Vagina (tissue), 2 donors: ENCODE measurements around the gene RUFY4. TPM values are rescaled to one million over a fixed set of nuclear protein-coding genes. Genes with fewer than 3 reads are reported as not detected.
"Not testable (repeated sequence)": the region's sequence is repeated elsewhere in the genome, so short reads cannot be mapped to it uniquely, and the experiment has no call there.

Experiments
- DNase-seq, 2 donors: peaks; one replicate each; pipeline ENCODE4 v3.0.0-alpha.2; 2017; ENCODE audit errors: extremely low spot score in 2 of 2
- H3K27ac ChIP-seq: fragments of 200-600 bp; sonication (generic); one replicate; pipeline ENCODE4 v1.5.1; 2019
- H3K27me3 ChIP-seq: fragments of 200-600 bp; sonication (generic); one replicate; pipeline ENCODE4 v1.5.1; 2019
- H3K36me3 ChIP-seq, 2 donors: fragments of 200-600 bp; sonication (generic); one replicate each; pipeline ENCODE4 v1.5.1; 2017 to 2019
- H3K4me1 ChIP-seq: fragments of 200-600 bp; sonication (generic); one replicate; pipeline ENCODE4 v1.5.1; 2019
- H3K4me3 ChIP-seq, 2 donors: fragments of 200-600 bp; sonication (generic); 1 replicate in 1 of 2; 2 replicates in 1 of 2; pipeline ENCODE4 v1.5.1; 2016 to 2019
- H3K9me3 ChIP-seq: fragments of 200-600 bp; sonication (generic); one replicate; pipeline ENCODE4 v1.5.1; 2019
- POLR2A ChIP-seq, 2 donors: fragments of 450-650 bp; IDR thresholded peaks; one replicate each; pipeline ENCODE4 v1.6.1; 2017; ENCODE audit warnings: antibody characterized with exemption in 2 of 2, mild to moderate bottlenecking in 2 of 2, moderate library complexity in 2 of 2
- POLR2AphosphoS5 ChIP-seq, 2 donors: sonication (generic); formaldehyde crosslinking; IDR thresholded peaks; one replicate each; pipeline ENCODE4 v1.9.0; 2017; ENCODE audit warnings: antibody characterized with exemption in 2 of 2, mild to moderate bottlenecking in 2 of 2, low read depth in 1 of 2; ENCODE audit not compliant: insufficient read depth in 1 of 2
- intact Hi-C: fragments of 100-400 bp; cut with DNase I; formaldehyde crosslinking; loops from one replicate; pipeline ENCODE4 v1.15.1; 2023
- total RNA-seq: library from RNA; depleted of rRNA; stranded (reverse); fragments of >200 nt; gene quantifications from one replicate; pipeline ENCODE4 v1.2.3, GENCODE V29; 2016
- TF ChIP-seq, protein P1 (sequence below), 3 experiments: fragments of 450-650 bp in 2 of 3; fragments of 200-600 bp in 1 of 3; sonication (generic) in 1 of 3; IDR thresholded peaks; one replicate each; pipeline ENCODE4 v1.5.1; 2017 to 2019; ENCODE audit warnings: antibody characterized with exemption in 3 of 3, mild to moderate bottlenecking in 2 of 3, moderate library complexity in 2 of 3

Gene RUFY4
- total RNA-seq, 1 donor from 2014 or later: not detected

DNA sequence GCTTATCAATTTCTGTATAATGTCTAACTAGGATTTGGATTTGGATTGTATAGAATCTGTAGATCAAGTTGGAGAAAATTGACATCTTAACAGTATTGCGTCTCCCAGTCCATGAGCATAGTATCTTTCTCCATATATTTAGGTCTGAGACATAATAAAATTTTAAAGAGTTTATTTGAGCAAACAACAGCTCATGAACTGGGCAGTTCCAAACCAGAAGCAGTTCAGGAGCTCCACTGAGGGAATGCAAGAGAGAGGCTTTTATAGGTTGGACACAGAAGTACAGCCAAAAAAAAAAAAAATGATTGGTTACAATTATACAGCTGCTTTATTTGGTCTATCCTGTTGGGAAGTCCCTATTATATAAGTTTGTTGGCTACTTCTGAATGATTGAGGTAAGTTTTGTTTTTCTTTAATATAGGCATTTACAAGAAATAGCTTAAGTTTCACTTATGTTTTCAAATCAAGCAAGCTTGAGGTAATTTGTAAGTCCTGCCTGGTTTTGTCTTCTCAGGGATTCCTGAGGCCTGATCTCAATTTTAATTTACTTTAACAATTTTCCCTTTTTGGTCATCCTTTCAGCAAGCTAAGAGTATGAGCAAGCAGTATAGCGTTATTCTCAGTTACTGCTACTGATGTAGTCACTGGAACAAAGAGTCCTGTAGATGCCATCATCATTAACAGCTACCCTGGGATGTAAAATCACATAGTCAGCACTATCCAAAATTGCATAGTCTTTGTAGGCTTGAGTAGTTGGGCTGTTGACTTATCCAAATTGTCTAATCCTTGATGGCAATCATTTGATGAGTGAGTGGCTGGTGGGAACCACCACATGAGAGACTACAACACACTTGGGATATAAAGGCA is 27.5 kb upstream of the RUFY4 start:
- no peaks in the 10 kb centered on the region for H3K9me3 ChIP-seq
- H3K4me1 ChIP-seq: no peaks in the 10 kb centered on the region
- intact Hi-C loops: no loop called here
- H3K4me3 ChIP-seq: no peak overlapping the region
- no peaks in the 10 kb centered on the region for H3K27me3 ChIP-seq
- H3K27ac ChIP-seq: no peak overlapping the region
- TF ChIP-seq, protein P1, sequence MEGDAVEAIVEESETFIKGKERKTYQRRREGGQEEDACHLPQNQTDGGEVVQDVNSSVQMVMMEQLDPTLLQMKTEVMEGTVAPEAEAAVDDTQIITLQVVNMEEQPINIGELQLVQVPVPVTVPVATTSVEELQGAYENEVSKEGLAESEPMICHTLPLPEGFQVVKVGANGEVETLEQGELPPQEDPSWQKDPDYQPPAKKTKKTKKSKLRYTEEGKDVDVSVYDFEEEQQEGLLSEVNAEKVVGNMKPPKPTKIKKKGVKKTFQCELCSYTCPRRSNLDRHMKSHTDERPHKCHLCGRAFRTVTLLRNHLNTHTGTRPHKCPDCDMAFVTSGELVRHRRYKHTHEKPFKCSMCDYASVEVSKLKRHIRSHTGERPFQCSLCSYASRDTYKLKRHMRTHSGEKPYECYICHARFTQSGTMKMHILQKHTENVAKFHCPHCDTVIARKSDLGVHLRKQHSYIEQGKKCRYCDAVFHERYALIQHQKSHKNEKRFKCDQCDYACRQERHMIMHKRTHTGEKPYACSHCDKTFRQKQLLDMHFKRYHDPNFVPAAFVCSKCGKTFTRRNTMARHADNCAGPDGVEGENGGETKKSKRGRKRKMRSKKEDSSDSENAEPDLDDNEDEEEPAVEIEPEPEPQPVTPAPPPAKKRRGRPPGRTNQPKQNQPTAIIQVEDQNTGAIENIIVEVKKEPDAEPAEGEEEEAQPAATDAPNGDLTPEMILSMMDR (IDR thresholded peaks at IDR 0.05): no peak
- TF ChIP-seq POLR2AphosphoS5 (IDR thresholded peaks at IDR 0.05; ENCODE audit: insufficient read depth in 1 of 2, low read depth in 1 of 2) (no peak), POLR2A (IDR thresholded peaks at IDR 0.05) (no peak)
- DNase-seq: no peak
- no peaks in the 10 kb centered on the region for H3K36me3 ChIP-seq

- intact Hi-C loops: no loop called here
- Histone ChIP-seq H3K36me3 (no peaks in the 10 kb centered on the region), H3K9me3 (no peaks in the 10 kb centered on the region), H3K4me3 (no peak overlapping the region), H3K4me1 (no peaks in the 10 kb centered on the region), H3K27me3 (no peaks in the 10 kb centered on the region), H3K27ac (no peak overlapping the region)
- DNase-seq: no peak
- TF ChIP-seq, protein P1 (IDR thresholded peaks at IDR 0.05): no peak
- no peak for TF ChIP-seq POLR2A (IDR thresholded peaks at IDR 0.05)
- TF ChIP-seq POLR2AphosphoS5 (IDR thresholded peaks at IDR 0.05; ENCODE audit: insufficient read depth in 1 of 2, low read depth in 1 of 2): no peak
Observed at GRCh38 chr2:218043100-218043499, 26.0 kb upstream of the RUFY4 start.

DNA sequence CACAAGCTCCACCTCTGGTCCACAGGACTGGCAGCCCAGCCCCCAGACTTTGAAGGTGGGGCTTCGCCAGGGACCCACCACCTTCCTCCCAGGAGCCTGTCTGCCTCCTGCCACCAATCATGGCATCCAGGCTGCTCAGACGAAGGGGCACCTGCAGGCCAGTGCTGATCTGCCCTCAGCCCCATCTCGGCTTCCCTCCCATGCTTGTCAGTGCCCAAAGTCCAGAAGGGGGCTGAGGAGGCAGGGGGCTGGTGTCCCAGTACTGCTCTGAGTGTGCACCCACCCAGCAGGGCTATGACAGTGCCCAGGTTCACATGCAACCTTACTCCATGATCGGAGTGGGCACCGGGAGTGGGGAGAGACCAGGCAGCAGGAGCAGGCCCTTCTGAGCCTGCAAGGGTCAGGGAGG is 25.3 kb upstream of the RUFY4 start:
- no peak overlapping the region for H3K4me3 ChIP-seq
- H3K4me1 ChIP-seq: no peaks in the 10 kb centered on the region
- no peak for TF ChIP-seq POLR2A (IDR thresholded peaks at IDR 0.05)
- TF ChIP-seq, protein P1 (IDR thresholded peaks at IDR 0.05): no peak
- no peak for TF ChIP-seq POLR2AphosphoS5 (IDR thresholded peaks at IDR 0.05; ENCODE audit: insufficient read depth in 1 of 2, low read depth in 1 of 2)

DNA sequence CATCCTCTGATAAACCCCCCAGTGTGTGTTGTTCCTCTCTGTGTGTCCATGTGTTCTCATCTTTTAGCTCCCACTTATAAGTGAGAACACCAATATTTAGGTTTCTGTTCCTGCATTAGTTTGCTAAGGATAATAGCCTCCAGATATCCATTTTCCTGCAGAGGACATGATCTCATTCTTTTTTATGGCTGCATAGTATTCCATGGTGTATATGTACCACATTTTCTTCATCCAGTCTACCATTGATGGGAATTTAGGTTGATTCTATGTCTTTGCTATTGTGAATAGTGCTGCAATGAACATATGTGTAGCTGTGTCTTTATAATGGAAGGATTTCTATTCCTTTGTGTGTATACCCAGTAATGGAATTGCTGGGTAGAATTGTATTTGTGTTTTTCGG is 24.5 kb upstream of the RUFY4 start:
- intact Hi-C loops, DNase-seq: not testable (repeated sequence)

More for the DNA sequence above, 25.3 kb upstream of the RUFY4 start:
- intact Hi-C loops: no loop called here
- Histone ChIP-seq H3K36me3 (no peaks in the 10 kb centered on the region), H3K27me3 (no peaks in the 10 kb centered on the region), H3K27ac (no peak overlapping the region), H3K9me3 (no peaks in the 10 kb centered on the region)
- DNase-seq: no peak

DNA sequence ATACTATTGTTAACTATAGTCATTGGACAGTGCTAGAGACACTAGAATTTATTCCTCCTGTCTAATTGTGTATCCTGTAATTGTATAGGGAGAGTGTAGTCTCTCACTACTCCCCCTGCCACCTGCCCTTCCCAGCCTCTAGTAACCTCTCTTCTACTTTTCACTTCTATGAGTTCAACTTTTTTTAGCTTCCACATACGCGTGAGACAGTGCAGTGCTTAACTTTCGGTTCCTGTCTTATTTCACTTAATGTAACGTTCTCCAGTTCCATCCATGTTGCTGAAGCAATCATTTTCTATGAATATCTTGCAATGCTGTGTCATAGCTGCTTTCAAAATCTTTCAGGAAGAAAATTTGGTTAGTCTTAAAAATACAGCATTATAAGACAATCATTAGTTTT is 22.8 kb upstream of the RUFY4 start:
- H3K4me3 ChIP-seq: no peak overlapping the region
- no peak for DNase-seq
- H3K27ac ChIP-seq: no peak overlapping the region
- no peaks in the 10 kb centered on the region for H3K4me1 ChIP-seq
- no peaks in the 10 kb centered on the region for H3K36me3 ChIP-seq
- no peak for TF ChIP-seq POLR2A (IDR thresholded peaks at IDR 0.05)
- TF ChIP-seq, protein P1 (IDR thresholded peaks at IDR 0.05): no peak
- no peak for TF ChIP-seq POLR2AphosphoS5 (IDR thresholded peaks at IDR 0.05; ENCODE audit: insufficient read depth in 1 of 2, low read depth in 1 of 2)
- H3K27me3 ChIP-seq: no peaks in the 10 kb centered on the region
- no peaks in the 10 kb centered on the region for H3K9me3 ChIP-seq
- intact Hi-C loops: no loop called here

More for the DNA sequence above, 24.5 kb upstream of the RUFY4 start:
- not testable (repeated sequence) for H3K4me1 ChIP-seq, H3K9me3 ChIP-seq, H3K36me3 ChIP-seq, H3K27me3 ChIP-seq, H3K4me3 ChIP-seq, H3K27ac ChIP-seq
